AG09309 (cell line): ENCODE data around the gene KPNB1.

Experiments used
- DNase-seq: peaks from one replicate; pipeline ENCODE4 v3.0.0-alpha.2; 2010; ENCODE audit warnings: low read depth
- H3K4me3 ChIP-seq: 2 replicates; pipeline ENCODE4 v1.5.1; 2011; ENCODE audit warnings: mild to moderate bottlenecking, low read depth, low read length, moderate library complexity; ENCODE audit not compliant: control insufficient read depth
- TF ChIP-seq, protein P1 (sequence below): IDR thresholded peaks from 2 replicates; pipeline ENCODE4 v1.5.1; 2011; ENCODE audit warnings: mild to moderate bottlenecking, low read depth, low read length, inconsistent platforms; ENCODE audit not compliant: insufficient read depth, control insufficient read depth; ENCODE audit errors: missing control alignments

Gene KPNB1

GRCh38 chr17:47728214-47728877 is 78.6 kb downstream of the KPNB1 start:
- TF ChIP-seq, protein P1, sequence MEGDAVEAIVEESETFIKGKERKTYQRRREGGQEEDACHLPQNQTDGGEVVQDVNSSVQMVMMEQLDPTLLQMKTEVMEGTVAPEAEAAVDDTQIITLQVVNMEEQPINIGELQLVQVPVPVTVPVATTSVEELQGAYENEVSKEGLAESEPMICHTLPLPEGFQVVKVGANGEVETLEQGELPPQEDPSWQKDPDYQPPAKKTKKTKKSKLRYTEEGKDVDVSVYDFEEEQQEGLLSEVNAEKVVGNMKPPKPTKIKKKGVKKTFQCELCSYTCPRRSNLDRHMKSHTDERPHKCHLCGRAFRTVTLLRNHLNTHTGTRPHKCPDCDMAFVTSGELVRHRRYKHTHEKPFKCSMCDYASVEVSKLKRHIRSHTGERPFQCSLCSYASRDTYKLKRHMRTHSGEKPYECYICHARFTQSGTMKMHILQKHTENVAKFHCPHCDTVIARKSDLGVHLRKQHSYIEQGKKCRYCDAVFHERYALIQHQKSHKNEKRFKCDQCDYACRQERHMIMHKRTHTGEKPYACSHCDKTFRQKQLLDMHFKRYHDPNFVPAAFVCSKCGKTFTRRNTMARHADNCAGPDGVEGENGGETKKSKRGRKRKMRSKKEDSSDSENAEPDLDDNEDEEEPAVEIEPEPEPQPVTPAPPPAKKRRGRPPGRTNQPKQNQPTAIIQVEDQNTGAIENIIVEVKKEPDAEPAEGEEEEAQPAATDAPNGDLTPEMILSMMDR = no peak
- H3K4me3 ChIP-seq = no peak overlapping the region

DNA sequence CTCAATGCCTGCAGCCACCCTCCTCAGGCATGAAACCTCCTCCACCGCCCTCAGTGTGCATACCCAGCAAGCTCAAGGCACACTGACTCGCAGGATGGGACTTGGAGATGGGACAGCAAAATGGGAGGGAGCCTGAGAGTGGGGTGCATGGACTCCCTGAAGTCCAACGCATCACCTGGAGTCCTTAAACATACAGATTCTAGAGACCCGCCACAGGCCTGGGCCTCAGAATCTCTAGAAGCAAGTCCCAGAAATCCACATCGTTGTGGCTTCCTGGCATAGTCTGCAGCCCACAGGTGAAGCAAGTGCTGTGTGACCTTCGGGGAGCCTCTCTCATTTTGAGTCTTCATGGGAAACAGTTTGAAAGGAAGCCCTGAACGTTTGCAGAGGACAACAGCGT is 79.8 kb downstream of the KPNB1 start:
- DNase-seq = no peak
- no peak overlapping the region for H3K4me3 ChIP-seq
- TF ChIP-seq, protein P1 = no peak

More at GRCh38 chr17:47728214-47728877, 78.6 kb downstream of the KPNB1 start:
- no peak for DNase-seq

- DNase-seq = no peak
- H3K4me3 ChIP-seq = no peak overlapping the region
- TF ChIP-seq, protein P1 = no peak
Observed at GRCh38 chr17:47730681-47731080, 81.0 kb downstream of the KPNB1 start.

GRCh38 chr17:47731396-47731795 is 81.7 kb downstream of the KPNB1 start:
- TF ChIP-seq, protein P1 = no peak
- no peak overlapping the region for H3K4me3 ChIP-seq
- no peak for DNase-seq

GRCh38 chr17:47732399-47733046 is 82.8 kb downstream of the KPNB1 start:
- TF ChIP-seq, protein P1 = no peak
- no peak for DNase-seq
- H3K4me3 ChIP-seq = no peak overlapping the region

DNA sequence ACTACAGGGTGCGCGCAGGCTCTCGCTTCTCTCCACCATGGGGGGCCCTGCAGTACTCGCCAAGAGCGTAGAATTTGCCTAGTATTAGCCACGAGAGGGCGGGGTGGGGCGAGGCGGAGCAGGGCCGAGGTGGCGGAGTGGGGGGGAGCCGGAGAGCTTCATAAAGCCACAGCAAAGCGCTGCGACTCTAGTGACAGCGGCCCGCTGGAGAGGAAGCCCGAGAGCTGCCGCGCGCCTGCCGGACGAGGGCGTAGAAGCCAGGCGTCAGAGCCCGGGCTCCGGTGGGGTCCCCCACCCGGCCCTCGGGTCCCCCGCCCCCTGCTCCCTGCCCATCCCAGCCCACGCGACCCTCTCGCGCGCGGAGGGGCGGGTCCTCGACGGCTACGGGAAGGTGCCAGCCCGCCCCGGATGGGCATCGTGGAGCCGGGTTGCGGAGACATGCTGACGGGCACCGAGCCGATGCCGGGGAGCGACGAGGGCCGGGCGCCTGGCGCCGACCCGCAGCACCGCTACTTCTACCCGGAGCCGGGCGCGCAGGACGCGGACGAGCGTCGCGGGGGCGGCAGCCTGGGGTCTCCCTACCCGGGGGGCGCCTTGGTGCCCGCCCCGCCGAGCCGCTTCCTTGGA is 83.4 kb downstream of the KPNB1 start, which contains the start of gene TBX21:
Gene TBX21, plus strand, starts transcription at position 190 of the 627 bp plus-strand sequence. Its CDS starts 219 bp downstream, at position 409.
- TF ChIP-seq, protein P1 = no peak
- no peak within 1 kb of the TSS for H3K4me3 ChIP-seq
- DNase-seq = no peak
